Hematopoietic multipotent progenitor cell treated with erythropoietin and hydrocortisone succinate and interleukin-3 and kit ligand, for 4 days (in vitro differentiated cells): ENCODE results near the gene PPIF.
A peak's percentile ranks its signal among the peaks of the same experiment; 100 is the strongest.

Experiments used
- DNase-seq: peaks from one replicate; pipeline ENCODE4 v3.0.0-alpha.2; 2015

PPIF gene

GRCh38 chr10:79390057-79390456 is 42.8 kb downstream of the PPIF start:
- no peak for DNase-seq

GRCh38 chr10:79390551-79391229 is 43.4 kb downstream of the PPIF start:
- DNase-seq: peak; percentile 84

- peak; percentile 56 for DNase-seq
These were observed 44.2 kb downstream of the PPIF start for GRCh38 chr10:79391231-79392019.

GRCh38 chr10:79392020-79392398 is 44.7 kb downstream of the PPIF start:
- DNase-seq: no peak

GRCh38 chr10:79392506-79393176 is 45.4 kb downstream of the PPIF start:
- no peak for DNase-seq

- DNase-seq: no peak
These were observed 46.1 kb downstream of the PPIF start for GRCh38 chr10:79393221-79393923.

GRCh38 chr10:79393924-79394610 is 46.8 kb downstream of the PPIF start:
- DNase-seq: no peak

GRCh38 chr10:79394664-79395063 is 47.4 kb downstream of the PPIF start:
- no peak for DNase-seq

- no peak for DNase-seq
These were observed 49.3 kb downstream of the PPIF start for GRCh38 chr10:79396520-79396919.

GRCh38 chr10:79397051-79397450 is 49.8 kb downstream of the PPIF start:
- no peak for DNase-seq

- DNase-seq: no peak
These were observed 50.5 kb downstream of the PPIF start for GRCh38 chr10:79397575-79398303.

GRCh38 chr10:79398642-79399041 is 51.4 kb downstream of the PPIF start:
- DNase-seq: no peak

- peak; percentile 52 for DNase-seq
These were observed 52.1 kb downstream of the PPIF start for GRCh38 chr10:79399223-79399831.

- DNase-seq: peak; percentile 70
These were observed 53.1 kb downstream of the PPIF start for GRCh38 chr10:79400146-79401004.

GRCh38 chr10:79401015-79401921 is 54.0 kb downstream of the PPIF start:
- no peak for DNase-seq

GRCh38 chr10:79402625-79402946 is 55.3 kb downstream of the PPIF start:
- no peak for DNase-seq

- no peak for DNase-seq
These were observed 55.7 kb downstream of the PPIF start for GRCh38 chr10:79402951-79403350.

- DNase-seq: peak; percentile 18
These were observed 56.4 kb downstream of the PPIF start for GRCh38 chr10:79403441-79404230.

GRCh38 chr10:79404231-79404609 is 57.0 kb downstream of the PPIF start:
- peak; percentile 50 for DNase-seq
